Endometrium (tissue), 2 donors: Measurements from ENCODE around the gene PP2D1.
"Not testable (repeated sequence)": the region's sequence is repeated elsewhere in the genome, so short reads cannot be mapped to it uniquely, and the experiment has no call there.

Experiments used
- FAIRE-seq: peaks from 2 replicates; lab custom pipeline; 2012; peaks lifted over from hg19 to GRCh38; lab: Jason Lieb, UNC
- donor health status: control.
- donor health status: control.

The PP2D1 gene

DNA sequence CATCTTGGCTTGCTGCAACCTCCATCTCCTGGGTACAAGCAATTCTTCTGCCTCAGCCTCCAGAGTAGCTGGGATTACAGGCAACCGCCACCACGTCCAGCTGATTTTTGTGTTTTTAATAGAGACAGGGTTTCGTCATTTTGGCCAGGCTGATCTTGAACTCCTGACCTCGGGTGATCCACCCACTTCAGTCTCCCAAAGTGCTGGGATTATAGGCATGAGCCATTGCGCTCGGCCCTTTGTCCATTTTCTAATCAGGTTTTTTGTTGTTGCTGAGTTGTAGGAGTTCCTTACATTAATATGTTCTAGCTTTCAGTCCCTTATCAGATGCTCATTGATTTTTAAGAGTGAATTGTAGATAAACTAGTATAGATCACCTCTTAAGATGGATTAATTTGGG is 44.9 kb downstream of the PP2D1 start:
- FAIRE-seq, result no peak

GRCh38 chr3:19961960-19962359 is 50.1 kb downstream of the PP2D1 start:
- FAIRE-seq, result no peak

DNA sequence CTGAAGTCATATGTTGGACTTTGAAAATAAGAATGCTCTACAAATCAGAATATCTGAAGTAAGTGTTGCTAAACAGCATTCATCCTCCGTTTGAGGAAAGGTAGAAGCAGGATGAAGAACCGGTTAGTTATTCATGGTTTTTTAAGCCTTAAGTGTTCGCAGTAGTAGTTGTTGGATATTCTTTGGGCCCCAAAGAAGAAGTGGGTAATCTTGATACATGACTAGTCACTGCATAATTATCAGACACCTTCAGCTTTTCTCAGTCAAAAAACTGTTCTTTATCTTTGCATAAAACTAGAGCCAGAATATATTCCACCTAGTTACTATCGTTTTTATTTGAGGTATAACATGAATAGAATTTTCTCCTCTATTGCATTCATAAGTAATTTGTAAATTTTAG is 51.4 kb downstream of the PP2D1 start:
- no peak for FAIRE-seq

DNA sequence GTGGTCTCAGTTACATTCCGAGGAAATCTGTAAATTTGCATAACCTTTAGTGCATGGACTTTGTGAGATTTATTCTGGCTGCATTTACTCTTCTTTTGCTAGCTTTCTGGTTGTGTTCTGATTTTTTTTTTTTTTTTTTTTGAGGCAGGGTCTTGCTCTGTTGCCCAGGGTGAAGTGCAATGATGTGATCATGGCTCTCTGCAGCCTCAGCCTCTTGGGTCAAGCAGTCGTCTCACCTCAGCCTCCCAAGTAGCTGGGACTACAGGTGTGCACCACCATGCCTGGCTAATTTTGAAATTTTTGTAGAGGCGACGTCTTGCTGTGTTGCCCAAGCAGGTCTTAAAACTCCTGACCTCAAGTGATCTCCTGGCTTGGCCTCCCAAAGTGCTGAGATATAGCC is 52.6 kb downstream of the PP2D1 start:
- FAIRE-seq, result no peak

DNA sequence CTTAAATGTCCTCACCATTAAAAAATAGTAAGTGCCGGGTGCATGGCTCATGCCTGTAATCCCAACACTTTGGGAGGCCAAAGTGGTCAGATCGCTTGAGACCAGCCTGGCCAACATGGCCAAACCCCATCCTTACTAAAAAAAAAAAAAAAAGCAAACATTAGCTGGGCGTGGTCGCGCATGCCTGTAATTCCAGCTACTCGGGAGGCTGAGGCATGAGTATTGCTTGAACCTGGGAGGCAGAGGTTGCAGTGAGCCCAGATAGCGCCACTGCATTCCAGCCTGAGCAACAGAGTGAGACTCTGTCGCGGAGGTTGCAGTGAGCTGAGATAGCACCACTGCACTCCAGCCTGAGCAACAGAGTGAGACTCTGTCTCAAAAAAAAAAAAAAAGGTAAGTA is 54.7 kb downstream of the PP2D1 start:
- FAIRE-seq, result not testable (repeated sequence)

DNA sequence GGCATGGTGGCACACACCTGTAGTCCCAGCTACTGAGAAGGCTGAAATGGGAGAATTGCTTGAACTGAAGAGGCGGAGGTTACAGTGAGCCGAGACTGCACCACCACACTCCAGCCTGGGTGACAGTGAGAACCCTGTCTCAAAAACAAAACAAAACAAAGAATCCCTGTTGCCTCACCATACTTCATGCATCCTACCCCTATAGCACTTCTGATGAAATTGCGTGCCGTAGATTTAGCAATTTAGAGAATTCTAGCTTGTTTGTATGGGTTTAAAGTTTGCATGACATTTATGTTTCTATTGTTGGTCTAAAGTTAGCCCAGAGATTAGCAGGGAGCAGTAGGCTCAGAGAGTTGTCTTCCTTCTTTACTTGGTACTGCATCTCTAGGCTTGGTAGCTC is 57.4 kb downstream of the PP2D1 start:
- FAIRE-seq, result no peak

- FAIRE-seq, result no peak
Observed at GRCh38 chr3:19950316-19950715, 61.7 kb downstream of the PP2D1 start.

DNA sequence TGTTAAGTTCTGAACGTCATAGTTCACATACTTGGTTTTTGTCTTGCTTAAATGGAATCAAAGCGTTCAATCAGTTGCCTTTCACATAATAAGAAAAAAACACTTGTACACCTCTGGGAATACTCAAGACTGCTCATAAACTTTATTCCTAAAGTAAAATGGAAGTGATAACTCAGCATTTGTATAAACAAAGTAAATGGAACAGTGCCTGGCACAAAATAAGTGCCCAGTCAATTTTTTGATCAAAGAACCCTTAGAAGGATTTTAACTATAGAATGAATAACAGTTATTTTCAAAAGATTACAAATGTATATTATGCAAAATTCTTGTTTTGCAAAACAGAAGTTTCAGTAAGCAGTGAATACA is 63.9 kb downstream of the PP2D1 start:
- no peak for FAIRE-seq

DNA sequence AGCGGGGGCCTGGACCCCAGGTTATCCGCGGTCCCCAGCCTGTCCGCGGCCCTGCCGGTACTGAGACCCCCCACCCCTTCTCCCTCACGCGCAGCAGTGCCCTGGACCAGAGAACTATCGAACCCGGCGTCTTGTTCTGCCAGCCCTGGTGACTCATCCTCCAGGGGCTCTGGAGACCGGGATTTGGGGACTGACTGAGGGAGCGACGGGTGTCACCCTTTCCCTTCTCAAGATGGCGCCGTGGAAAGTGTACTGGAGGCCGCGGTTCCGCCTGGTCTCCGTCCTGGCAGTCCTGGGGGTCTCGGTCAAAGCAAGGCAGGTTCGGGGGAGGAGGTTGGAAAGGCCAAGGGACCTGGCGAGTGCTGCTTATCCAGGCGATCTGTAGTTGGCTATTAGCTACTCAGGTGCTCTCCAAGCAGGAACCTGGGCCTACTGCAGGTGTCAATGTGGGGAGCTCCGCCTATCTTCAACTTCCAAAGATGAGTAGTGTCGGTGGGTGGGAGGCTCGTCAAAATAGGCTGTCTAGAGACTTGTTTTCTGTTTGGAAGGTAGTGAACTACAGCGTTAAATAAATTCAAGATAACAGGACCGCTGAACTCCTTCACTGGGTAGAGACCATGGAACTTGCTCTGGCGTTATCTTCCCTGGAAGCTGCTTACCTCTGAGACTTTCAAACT is 64.4 kb downstream of the PP2D1 start:
- no peak for FAIRE-seq

GRCh38 chr3:19946832-19947548 is 65.1 kb downstream of the PP2D1 start, which contains the start of gene RAB5A:
TSS of gene RAB5A (plus strand) at chr3:19947097. CDS start at chr3:19950899, 3,802 bp downstream.
- FAIRE-seq, result peak; percentile 97

- FAIRE-seq, result no peak
Observed at GRCh38 chr3:19945969-19946831, 65.9 kb downstream of the PP2D1 start.

- FAIRE-seq, result no peak
Observed at GRCh38 chr3:19945534-19945933, 66.5 kb downstream of the PP2D1 start.

DNA sequence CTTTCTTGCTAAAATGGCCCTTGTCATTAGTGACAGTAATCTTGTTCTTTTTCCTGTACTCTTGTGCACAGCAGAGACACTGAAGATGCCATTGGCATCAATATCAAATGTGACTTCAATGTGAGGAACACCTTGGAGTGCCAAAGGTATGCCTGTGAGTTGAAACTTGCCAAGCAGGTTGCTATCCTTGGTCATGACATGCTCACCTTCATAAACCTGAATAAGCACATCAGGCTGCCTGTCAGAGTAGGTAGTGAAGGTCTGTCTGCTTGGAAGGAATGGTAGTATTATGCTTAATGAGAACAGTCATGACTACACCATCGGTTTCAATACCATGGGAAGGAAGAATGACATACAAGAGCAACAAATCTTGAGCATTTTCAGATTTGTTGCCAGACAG is 71.4 kb downstream of the PP2D1 start:
- no peak for FAIRE-seq

GRCh38 chr3:19938295-19938627 is 73.8 kb downstream of the PP2D1 start:
- FAIRE-seq, result no peak

GRCh38 chr3:19937459-19938294 is 74.4 kb downstream of the PP2D1 start:
- FAIRE-seq, result no peak
